ENCODE results near the gene BHLHE41. TPM values are rescaled to one million over a fixed set of nuclear protein-coding genes. Genes with fewer than 3 reads are reported as not detected.

BHLHE41 gene
- total RNA-seq, 1 experiment from 2014 or later = 2.8 TPM

DNA sequence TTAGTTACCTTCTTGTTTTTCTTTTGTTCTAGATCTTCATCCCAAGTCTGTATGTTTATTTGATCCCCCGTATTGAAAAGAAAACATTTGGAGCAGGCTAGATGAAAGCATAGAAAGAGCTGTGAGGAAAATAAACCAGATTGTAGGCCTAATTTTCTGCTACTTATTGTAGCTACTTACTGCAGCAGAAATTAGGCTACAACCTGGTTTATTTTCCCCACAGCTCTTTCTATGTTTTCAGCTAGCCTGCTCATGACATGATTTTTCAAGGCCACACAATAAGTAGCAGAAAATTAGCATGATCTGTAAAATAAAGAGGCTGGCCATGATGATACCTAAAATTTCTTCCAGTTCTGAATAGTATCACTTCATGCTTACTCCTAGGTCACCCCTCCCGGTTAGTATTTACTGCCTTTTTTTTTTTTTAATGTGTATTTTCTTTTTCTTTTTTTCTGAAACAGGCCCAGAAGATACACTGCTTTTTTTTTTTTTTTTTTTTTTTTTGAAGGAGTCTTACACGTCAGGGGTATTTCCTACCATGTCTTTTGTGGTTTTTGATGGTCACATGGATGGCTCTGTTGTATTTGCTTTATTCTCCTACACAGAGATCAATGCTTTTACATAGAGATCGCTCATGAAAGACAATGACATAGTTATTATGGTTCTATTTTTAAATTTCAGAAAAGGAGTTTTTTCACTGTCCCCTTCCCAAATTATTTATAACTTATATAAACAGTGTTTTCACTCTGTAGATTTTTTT is 32.3 kb downstream of the BHLHE41 start:
- no peak for DNase-seq (ENCODE audit: low spot score)
- in situ Hi-C loops (cut with HindIII; ENCODE audit: low sequenced_read_pairs) = no loop called here

GRCh38 chr12:26091822-26092221 is 33.0 kb downstream of the BHLHE41 start:
- no peak for DNase-seq (ENCODE audit: low spot score)
- in situ Hi-C loops (cut with HindIII; ENCODE audit: low sequenced_read_pairs) = no loop called here

DNA sequence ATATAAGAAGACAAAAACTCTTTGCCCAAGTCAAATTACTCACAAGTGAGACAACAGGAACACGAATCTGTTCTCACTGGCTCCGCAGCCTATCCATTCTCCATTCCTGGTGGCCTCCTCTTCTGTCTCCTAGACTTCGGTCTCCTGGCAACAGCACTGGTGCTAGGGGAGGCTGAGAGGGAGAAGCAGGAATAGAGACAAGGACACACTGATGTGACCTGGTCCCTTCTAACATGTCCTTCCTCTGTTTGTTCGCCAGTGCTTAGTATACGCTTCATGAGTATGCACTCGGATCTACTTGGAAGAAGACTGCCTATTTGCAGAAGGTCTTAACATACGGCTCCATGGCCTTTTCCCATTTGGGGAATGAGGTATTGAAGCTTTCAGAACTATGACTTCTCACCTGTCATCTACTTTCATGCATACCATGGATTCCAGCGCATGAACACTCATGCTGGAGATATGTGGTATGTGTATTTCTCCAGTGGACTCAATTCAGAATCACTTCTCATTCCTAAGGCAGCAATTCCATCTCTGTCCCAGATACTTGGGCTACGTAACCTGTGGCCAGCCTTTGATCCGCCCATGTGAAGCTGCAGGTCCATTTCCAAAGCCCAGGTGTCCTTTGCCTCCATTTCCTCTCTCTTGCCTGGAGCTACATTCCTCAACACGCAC is 33.9 kb downstream of the BHLHE41 start:
- DNase-seq (ENCODE audit: low spot score) = no peak
- in situ Hi-C loops (cut with HindIII; ENCODE audit: low sequenced_read_pairs) = no loop called here

GRCh38 chr12:26088998-26089397 is 35.8 kb downstream of the BHLHE41 start:
- in situ Hi-C loops (cut with HindIII; ENCODE audit: low sequenced_read_pairs) = no loop called here
- no peak for DNase-seq (ENCODE audit: low spot score)

GRCh38 chr12:26086936-26087335 is 37.9 kb downstream of the BHLHE41 start:
- DNase-seq (ENCODE audit: low spot score) = no peak
- in situ Hi-C loops (cut with HindIII; ENCODE audit: low sequenced_read_pairs) = no loop called here

DNA sequence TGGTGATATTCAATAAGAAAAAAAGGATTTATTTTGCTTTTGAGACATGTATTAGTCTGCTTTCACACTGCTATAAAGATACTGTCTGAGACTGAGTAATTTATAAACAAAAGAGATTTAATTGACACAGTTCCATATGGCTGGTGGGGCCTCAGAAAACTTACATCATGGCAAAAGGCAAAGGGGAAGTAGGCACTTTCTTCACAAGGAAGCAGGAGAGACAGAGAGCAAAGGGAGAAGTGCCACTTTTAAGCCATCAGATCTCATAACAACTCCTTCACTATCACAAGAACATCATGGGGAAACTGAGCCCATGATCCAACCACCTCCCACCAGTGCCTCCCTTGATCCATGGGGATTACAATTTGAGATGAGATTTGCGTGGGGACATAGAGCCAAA is 43.9 kb downstream of the BHLHE41 start:
- in situ Hi-C loops (cut with HindIII; ENCODE audit: low sequenced_read_pairs) = no loop called here
- no peak for DNase-seq (ENCODE audit: low spot score)

DNA sequence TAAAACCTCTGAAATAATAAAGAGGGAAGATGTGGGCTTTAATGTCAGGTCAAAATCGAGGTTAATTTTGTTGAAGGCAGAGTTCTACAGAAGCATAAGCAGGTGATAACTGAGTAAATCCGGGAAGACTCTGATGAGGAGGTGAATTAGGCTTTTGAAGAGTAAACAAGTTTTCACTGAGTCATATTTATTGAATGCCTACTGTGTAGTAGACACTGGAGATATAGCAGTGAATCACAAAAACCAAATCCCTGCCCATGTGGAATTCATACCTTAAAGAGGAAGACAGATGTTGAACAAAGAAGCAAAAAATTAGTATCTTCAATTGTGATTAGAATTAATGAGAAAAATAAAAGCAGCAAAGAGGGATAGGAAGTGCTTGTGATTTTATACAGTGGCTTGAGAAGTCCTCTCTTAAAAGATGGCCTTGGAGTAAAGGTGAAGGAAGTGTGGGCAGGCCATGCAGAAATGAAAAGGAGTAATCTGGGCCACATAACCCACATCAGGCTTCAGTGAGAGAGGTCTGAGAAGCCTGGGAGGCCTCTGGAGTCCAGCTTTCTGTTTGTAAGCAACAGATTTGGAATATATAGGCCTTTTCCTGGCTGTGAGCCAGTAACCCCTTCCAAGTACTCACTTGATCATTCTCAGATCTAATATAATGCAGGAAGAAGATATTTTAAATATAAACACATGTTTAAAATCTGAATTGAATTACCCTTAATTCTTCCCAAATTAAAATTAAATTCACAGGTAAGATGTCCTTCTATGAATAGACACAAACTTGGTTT is 46.7 kb downstream of the BHLHE41 start:
- DNase-seq (ENCODE audit: low spot score) = no peak
- in situ Hi-C loops (cut with HindIII; ENCODE audit: low sequenced_read_pairs) = no loop called here

Other genes starting within 250 kb of the BHLHE41 start
- 10.0 and 13.7 TPM in 2 replicates for gene RASSF8, start 166.4 kb downstream of the BHLHE41 start, total RNA-seq (2014; rRNA removed; shearing (Covaris generic))
- gene SSPN, start 70.5 kb upstream of the BHLHE41 start, total RNA-seq (2014; rRNA removed; shearing (Covaris generic)) = 1.7 and 2.9 TPM in 2 replicates

Data from G401 (cell line).